Dermis microvascular lymphatic vessel endothelial cell (primary cell): ENCODE measurements around the gene APOBEC4. TPM values are rescaled to one million over a fixed set of nuclear protein-coding genes. Genes with fewer than 3 reads are reported as not detected.

Experiments
- DNase-seq, 2 donors: peaks; one replicate each; pipeline versions ENCODE4 v3.0.0 to v3.0.0-alpha.2; 2010; ENCODE audit warnings: low read depth in 2 of 2
- total RNA-seq: library from RNA; depleted of rRNA; stranded (reverse); fragments of >200 nt; gene quantifications from 2 replicates; pipeline ENCODE4 v1.2.1, GENCODE V29; 2014

Gene APOBEC4
- total RNA-seq, 1 donor from 2014 or later = not detected

GRCh38 chr1:183604038-183604808 lies 48.9 kb downstream of the APOBEC4 start:
- peak in 1 of 2 donors; percentile 21 for DNase-seq

GRCh38 chr1:183602510-183602909 lies 50.6 kb downstream of the APOBEC4 start:
- DNase-seq = no peak

GRCh38 chr1:183600634-183601033 lies 52.5 kb downstream of the APOBEC4 start:
- no peak for DNase-seq

GRCh38 chr1:183600136-183600535 lies 53.0 kb downstream of the APOBEC4 start:
- no peak for DNase-seq

- DNase-seq = no peak
These were observed 54.7 kb downstream of the APOBEC4 start for GRCh38 chr1:183598386-183598785.

GRCh38 chr1:183597656-183598347 lies 55.3 kb downstream of the APOBEC4 start:
- no peak for DNase-seq

- DNase-seq = no peak
These were observed 56.6 kb downstream of the APOBEC4 start for GRCh38 chr1:183596500-183596899.

Other genes with a start within 250 kb of the APOBEC4 start
- 0.13 and 0.51 TPM in 2 replicates for gene NMNAT2, start 234.9 kb downstream of the APOBEC4 start, total RNA-seq
- 11.8 and 15.0 TPM in 2 replicates for gene SMG7, start 180.8 kb downstream of the APOBEC4 start, total RNA-seq
- gene NCF2, start 62.9 kb downstream of the APOBEC4 start, total RNA-seq = not detected in 2 replicates
- 64.6 and 109 TPM in 2 replicates for gene ARPC5, start 17.5 kb downstream of the APOBEC4 start, total RNA-seq
- 20.7 and 28.3 TPM in 2 replicates for gene RGL1, start 151.8 kb upstream of the APOBEC4 start, total RNA-seq